Small intestine (tissue), 7 donors: ENCODE data around the gene SORCS1. TPM values are rescaled to one million over a fixed set of nuclear protein-coding genes. Genes with fewer than 3 reads are reported as not detected.
A peak's percentile ranks its signal among the peaks of the same experiment; 100 is the strongest.

ENCODE experiments used
- DNase-seq, 2 donors: peaks; one replicate each; pipeline versions ENCODE4 v3.0.0 to v3.0.0-alpha.2; 2013
- FAIRE-seq: peaks from 2 replicates; lab custom pipeline; 2012; peaks lifted over from hg19 to GRCh38; lab: Jason Lieb, UNC
- H3K27ac ChIP-seq, 3 donors: one replicate each; pipeline ENCODE4 v1.5.1; 2013; ENCODE audit warnings: low read length in 2 of 3, mild to moderate bottlenecking in 2 of 3, control low read depth in 1 of 3, inconsistent platforms in 1 of 3, low read depth in 1 of 3, moderate library complexity in 1 of 3
- H3K27me3 ChIP-seq, 3 donors: one replicate each; pipeline ENCODE4 v1.6.1; 2013; ENCODE audit warnings: low read length in 3 of 3, inconsistent platforms in 1 of 3; ENCODE audit not compliant: control insufficient read depth in 3 of 3, insufficient read depth in 3 of 3
- H3K36me3 ChIP-seq, 3 donors: one replicate each; pipeline ENCODE4 v1.6.1; 2013; ENCODE audit warnings: low read length in 3 of 3, inconsistent platforms in 1 of 3, low read depth in 1 of 3, mild to moderate bottlenecking in 1 of 3, moderate library complexity in 1 of 3; ENCODE audit not compliant: control insufficient read depth in 3 of 3, insufficient read depth in 2 of 3
- H3K4me1 ChIP-seq, 3 donors: one replicate each; pipeline ENCODE4 v1.6.1; 2013; ENCODE audit warnings: low read length in 2 of 3, inconsistent platforms in 1 of 3, low read depth in 1 of 3, mild to moderate bottlenecking in 1 of 3, moderate library complexity in 1 of 3; ENCODE audit not compliant: control insufficient read depth in 3 of 3, insufficient read depth in 2 of 3
- H3K4me3 ChIP-seq, 3 donors: one replicate each; pipeline ENCODE4 v1.5.1; 2013; ENCODE audit warnings: low read length in 3 of 3, control low read depth in 1 of 3, inconsistent platforms in 1 of 3, low read depth in 1 of 3, mild to moderate bottlenecking in 1 of 3, moderate library complexity in 1 of 3
- H3K9me3 ChIP-seq, 2 donors: one replicate each; pipeline ENCODE4 v1.6.1; 2013; ENCODE audit warnings: low read depth in 1 of 2, low read length in 1 of 2; ENCODE audit not compliant: control insufficient read depth in 2 of 2, insufficient read depth in 1 of 2
- WGBS, 3 donors: extraction: QIAGEN DNeasy Blood & Tissue Kit; methylation state at CpG; one replicate each; pipeline ENCODE4 v1.1.7; 2013; 5-methylcytosine and 5-hydroxymethylcytosine counted together
- polyA plus RNA-seq, 4 donors: library from polyadenylated mRNA; stranded (reverse) in 3 of 4; unstranded in 1 of 4; fragments of 200-250 nt in 3 of 4; fragments of 120-200 nt in 1 of 4; gene quantifications; one replicate each; pipeline versions ENCODE4 v1.2.1 to v1.2.3, GENCODE V29; 2013
- donor health status: healthy with polysubstance abuse.
- donor health status: control.
- donor health status: control.
- donor health status: Bipolar disorder and iron deficiency.
- donor health status: healthy.

Gene SORCS1
- polyA plus RNA-seq, 4 donors = under 0.01 to 1.4 (median 1.3) TPM; not detected in 1

- Histone ChIP-seq H3K27me3 (no peaks in the 10 kb centered on the region), H3K9me3 (no peaks in the 10 kb centered on the region), H3K36me3 (no peaks in the 10 kb centered on the region), H3K4me1 (peaks cover 0 to 5% (median 0%) of the 10 kb centered on the region in 3 donors), H3K4me3 (no peak overlapping the region), H3K27ac (peak overlapping the region in 1 of 3 donors; percentile 1)
- peak in 1 of 2 donors; percentile 10 for DNase-seq
- FAIRE-seq = no peak
- 15 to 61% (median 29%) methylated on average over 3 of the region's 3 CpGs for WGBS, 3 donors
Observed at GRCh38 chr10:107054469-107055156, 109.9 kb downstream of the SORCS1 start.

DNA sequence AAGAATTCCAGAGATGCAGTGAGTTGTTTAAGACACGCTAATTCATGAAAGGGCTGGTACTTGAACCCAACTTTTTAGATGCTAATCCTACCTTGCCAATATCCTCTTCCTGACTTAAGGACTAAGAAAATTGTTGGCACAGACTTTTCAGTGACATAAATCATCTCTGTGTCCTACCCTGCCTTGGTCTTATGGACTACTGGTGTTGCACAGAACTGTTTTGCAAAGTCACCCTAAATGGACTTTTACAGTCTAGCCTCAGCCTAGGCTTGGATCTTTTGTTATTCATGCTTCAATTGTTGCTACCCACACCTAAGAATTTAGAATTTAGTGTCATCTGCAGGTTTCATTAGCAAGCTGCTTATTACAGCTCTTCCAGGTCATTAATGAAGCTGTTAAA is 112.7 kb downstream of the SORCS1 start:
- DNase-seq (no peak), FAIRE-seq (no peak)
- 70 to 84% (median 76%) methylated on average over 1 of the region's 1 CpG for WGBS, 3 donors
- Histone ChIP-seq H3K4me3 (no peak overlapping the region), H3K36me3 (no peaks in the 10 kb centered on the region), H3K4me1 (peaks cover 0 to 5% (median 0%) of the 10 kb centered on the region in 3 donors), H3K27ac (no peak overlapping the region), H3K27me3 (no peaks in the 10 kb centered on the region), H3K9me3 (no peaks in the 10 kb centered on the region)

- 69 to 79% (median 77%) methylated on average over 3 of the region's 3 CpGs for WGBS, 3 donors
Observed at GRCh38 chr10:107043461-107043860, 121.0 kb downstream of the SORCS1 start.

DNA sequence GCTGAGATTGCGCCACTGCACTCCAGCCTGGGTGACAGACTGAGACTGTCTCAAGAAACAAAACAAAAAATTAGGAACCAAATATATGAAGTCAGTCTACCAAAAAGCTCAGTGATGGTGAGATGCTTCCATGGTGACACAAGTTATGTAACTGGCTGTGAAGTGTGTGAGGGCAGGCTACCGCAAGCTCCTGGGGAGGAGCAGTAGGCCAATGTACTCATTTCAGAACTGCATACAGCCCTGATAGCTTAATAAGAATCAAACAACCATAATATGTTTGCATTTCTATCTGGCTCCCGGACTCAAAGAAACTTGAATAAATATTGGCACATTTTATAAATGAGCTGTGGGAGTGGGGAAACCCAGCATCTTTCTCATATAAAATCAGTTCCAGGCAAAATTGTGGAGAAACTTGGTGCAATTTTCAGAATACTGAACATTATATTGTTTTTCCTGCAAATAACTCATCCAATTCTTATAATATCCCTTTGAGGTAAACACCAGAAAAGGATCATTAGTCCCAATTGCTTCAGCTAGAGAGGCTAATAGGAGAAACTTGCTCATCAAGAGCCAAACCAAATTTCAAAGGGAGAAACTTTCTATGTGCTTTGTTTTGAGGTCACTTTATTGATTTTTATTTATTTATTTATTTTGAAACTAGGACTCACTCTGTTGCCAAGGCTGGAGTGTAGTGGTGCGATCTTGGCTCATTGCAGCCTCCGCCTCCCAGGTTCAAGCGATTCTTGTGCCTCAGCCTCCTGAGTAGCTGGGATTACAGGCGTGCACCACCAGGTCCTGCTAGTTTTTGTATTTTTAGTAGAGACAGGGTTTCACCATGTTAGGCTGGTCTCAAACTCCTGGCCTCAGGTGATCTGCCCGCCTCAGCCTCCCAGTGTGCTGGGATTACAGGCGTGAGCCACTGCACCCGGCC is 127.0 kb downstream of the SORCS1 start:
- 73 to 82% (median 78%) methylated on average over 10 of the region's 10 CpGs for WGBS, 3 donors
- Histone ChIP-seq H3K9me3 (no peaks in the 10 kb centered on the region), H3K27me3 (no peaks in the 10 kb centered on the region), H3K4me1 (no peaks in the 10 kb centered on the region), H3K4me3 (no peak overlapping the region), H3K36me3 (no peaks in the 10 kb centered on the region), H3K27ac (no peak overlapping the region)
- DNase-seq (no peak), FAIRE-seq (no peak)

More at GRCh38 chr10:107043461-107043860, 121.0 kb downstream of the SORCS1 start:
- Histone ChIP-seq H3K36me3 (no peaks in the 10 kb centered on the region), H3K4me3 (no peak overlapping the region), H3K9me3 (no peaks in the 10 kb centered on the region), H3K27me3 (no peaks in the 10 kb centered on the region), H3K4me1 (no peaks in the 10 kb centered on the region), H3K27ac (no peak overlapping the region)
- DNase-seq (no peak), FAIRE-seq (no peak)

- DNase-seq (no peak), FAIRE-seq (no peak)
- 62 to 71% (median 67%) methylated on average over 5 of the region's 5 CpGs for WGBS, 3 donors
Observed at GRCh38 chr10:107033799-107034422, 130.6 kb downstream of the SORCS1 start.

GRCh38 chr10:107032700-107033401 is 131.7 kb downstream of the SORCS1 start:
- DNase-seq = no peak
- no peak for FAIRE-seq
- H3K9me3 ChIP-seq = no peaks in the 10 kb centered on the region
- no peak overlapping the region for H3K4me3 ChIP-seq
- H3K27ac ChIP-seq = no peak overlapping the region
- 81 to 84% (median 83%) methylated on average over 10 of the region's 10 CpGs for WGBS, 3 donors
- no peaks in the 10 kb centered on the region for H3K36me3 ChIP-seq
- no peaks in the 10 kb centered on the region for H3K27me3 ChIP-seq
- H3K4me1 ChIP-seq = no peaks in the 10 kb centered on the region

More at GRCh38 chr10:107033799-107034422, 130.6 kb downstream of the SORCS1 start:
- no peak overlapping the region for H3K27ac ChIP-seq
- H3K4me3 ChIP-seq = no peak overlapping the region
- H3K36me3 ChIP-seq = no peaks in the 10 kb centered on the region
- no peaks in the 10 kb centered on the region for H3K9me3 ChIP-seq
- no peaks in the 10 kb centered on the region for H3K27me3 ChIP-seq
- H3K4me1 ChIP-seq = no peaks in the 10 kb centered on the region

DNA sequence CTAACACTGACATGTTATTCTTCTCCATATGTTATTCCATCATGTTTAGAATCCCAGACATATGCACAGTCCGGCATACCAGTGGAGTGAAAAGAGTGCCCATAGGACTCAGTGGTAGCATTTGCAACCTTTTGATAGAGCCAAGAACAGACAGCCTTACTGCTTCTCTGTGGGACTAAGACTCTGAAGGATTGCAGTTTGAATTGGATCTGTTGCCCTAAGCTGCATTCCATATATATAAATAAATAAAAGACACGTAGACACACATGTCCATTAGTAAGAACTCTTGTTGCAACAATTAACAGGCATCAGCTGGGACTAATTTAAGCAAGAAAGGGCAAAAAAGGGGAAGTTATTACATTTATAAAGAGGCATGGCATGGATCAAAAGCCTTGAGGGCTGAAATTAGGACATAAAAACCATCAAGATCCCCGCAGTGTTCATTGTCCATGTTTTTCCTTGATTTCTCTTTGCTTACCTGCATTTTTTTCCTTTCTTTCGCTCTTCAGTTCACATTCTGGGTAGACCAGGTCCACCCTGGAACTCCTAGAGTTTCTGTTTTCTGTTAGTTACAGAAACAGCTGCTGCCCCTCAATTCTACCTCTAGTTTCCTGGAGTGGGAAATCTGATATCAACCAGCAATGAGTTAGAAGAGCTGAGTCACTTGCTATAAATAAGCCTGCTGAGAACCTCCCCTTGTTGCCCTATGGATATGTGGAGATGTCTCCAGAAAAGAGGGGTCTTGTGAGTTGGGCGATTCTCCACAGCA is 132.4 kb downstream of the SORCS1 start:
- H3K4me1 ChIP-seq = no peaks in the 10 kb centered on the region
- no peaks in the 10 kb centered on the region for H3K27me3 ChIP-seq
- H3K4me3 ChIP-seq = no peak overlapping the region
- DNase-seq = no peak
- WGBS, 3 donors = 58 to 77% (median 70%) methylated on average over 5 of the region's 5 CpGs
- FAIRE-seq = no peak
- H3K36me3 ChIP-seq = no peaks in the 10 kb centered on the region
- no peak overlapping the region for H3K27ac ChIP-seq
- no peaks in the 10 kb centered on the region for H3K9me3 ChIP-seq
